HG03571 (cell line): ENCODE data around the gene CAPN11.

Experiments
- ATAC-seq: cut with Tn5 transposase; IDR thresholded peaks from one replicate; pipeline ENCODE4 v1.9.1; 2021; ENCODE audit not compliant: unreplicated experiment

CAPN11 gene

GRCh38 chr6:44158770-44159228, at the start of gene CAPN11:
CAPN11 (plus strand) TSS chr6:44158820; CDS start chr6:44158849, 29 bp downstream.
- ATAC-seq, result no peak

GRCh38 chr6:44109212-44109611, 49.4 kb upstream of the CAPN11 start:
- no peak for ATAC-seq

DNA sequence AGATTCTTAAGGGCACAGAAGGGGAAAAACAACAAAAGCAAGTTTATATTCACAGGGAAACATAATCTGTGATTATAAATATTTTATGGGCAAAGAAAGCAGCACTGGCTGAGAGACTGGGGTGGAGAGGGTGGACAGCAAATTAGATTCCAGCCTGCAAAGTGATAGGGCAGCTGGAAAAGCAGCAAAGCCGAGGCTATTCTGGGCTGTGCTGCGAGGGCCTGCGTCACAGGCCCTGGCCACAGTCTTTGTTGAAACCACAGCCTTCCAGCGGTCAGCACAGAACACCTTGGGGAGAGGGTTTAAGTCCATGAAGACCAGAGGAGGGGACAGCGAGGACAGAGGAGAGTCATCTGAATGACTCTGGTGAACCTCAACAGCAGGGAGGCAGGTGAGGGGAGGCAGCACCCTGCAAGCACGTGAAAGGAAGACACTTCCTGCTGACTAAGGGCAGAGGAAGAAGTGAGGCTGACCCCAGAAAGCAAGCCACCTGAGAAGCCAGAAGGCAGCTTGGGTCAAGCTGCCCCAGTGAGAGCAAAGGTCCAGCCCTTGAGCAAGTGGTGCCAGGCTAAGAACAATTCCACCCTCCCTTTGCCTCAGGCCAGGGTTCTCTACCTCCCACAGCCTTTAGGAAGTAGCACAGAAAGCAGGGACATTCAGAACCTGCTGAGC, 48.5 kb upstream of the CAPN11 start:
- ATAC-seq, result no peak

- ATAC-seq, result no peak
Measured at GRCh38 chr6:44110966-44111365, 47.7 kb upstream of the CAPN11 start.

GRCh38 chr6:44111434-44112417, 46.9 kb upstream of the CAPN11 start:
- ATAC-seq, result no peak

- no peak for ATAC-seq
Measured at GRCh38 chr6:44113414-44113813, 45.2 kb upstream of the CAPN11 start.

- ATAC-seq, result no peak
Measured at GRCh38 chr6:44115866-44116265, 42.8 kb upstream of the CAPN11 start.

GRCh38 chr6:44116641-44117382, 41.8 kb upstream of the CAPN11 start:
- ATAC-seq, result no peak

- no peak for ATAC-seq
Measured at GRCh38 chr6:44117397-44118128, 41.1 kb upstream of the CAPN11 start.

DNA sequence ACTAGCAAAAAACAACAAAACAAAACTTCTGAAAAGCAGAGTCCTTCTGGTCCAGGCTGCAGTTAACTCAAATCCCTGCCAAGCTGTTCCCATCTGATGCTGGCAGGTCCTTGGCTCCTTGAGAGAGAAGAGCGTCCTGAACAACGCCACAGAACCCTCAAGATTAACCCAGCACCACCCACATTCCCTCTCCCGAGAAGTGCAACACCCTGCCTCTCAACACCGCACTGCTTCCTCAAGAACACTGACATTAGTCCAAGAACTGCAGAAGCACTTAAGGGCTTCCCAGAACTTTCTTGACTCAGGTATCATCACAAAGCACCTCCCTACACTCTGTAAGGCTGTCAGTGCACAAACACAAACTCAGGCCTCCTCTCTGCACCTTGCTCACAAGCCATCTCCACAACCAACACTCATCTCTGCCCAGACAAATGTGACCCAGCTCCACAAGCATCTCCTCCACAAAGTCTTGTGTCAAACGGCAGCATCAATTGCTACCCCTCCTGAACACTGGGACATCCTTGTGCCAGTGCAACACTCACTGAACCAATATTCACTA, 38.8 kb upstream of the CAPN11 start:
- ATAC-seq, result no peak

GRCh38 chr6:44120692-44121443, 37.8 kb upstream of the CAPN11 start:
- no peak for ATAC-seq

GRCh38 chr6:44122801-44123200, 35.8 kb upstream of the CAPN11 start:
- no peak for ATAC-seq

DNA sequence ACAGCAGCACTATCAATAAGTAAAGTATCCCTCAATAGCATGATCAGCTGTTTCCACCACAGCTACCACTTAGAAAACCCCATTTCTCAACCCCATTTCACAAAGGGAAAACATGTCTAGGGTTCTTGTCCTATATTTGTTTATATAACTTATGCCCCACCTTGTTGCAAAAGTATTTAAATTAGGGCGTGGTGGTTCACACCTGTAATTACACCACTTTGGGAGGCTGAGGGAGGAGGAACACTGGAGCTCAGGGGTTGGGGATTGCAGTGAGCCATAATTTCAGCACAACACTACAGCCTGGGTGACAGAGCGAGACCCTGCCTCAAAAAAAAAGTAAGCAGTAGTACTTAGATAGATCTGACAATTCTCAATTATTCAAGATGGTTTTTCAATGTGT, 35.1 kb upstream of the CAPN11 start:
- no peak for ATAC-seq

DNA sequence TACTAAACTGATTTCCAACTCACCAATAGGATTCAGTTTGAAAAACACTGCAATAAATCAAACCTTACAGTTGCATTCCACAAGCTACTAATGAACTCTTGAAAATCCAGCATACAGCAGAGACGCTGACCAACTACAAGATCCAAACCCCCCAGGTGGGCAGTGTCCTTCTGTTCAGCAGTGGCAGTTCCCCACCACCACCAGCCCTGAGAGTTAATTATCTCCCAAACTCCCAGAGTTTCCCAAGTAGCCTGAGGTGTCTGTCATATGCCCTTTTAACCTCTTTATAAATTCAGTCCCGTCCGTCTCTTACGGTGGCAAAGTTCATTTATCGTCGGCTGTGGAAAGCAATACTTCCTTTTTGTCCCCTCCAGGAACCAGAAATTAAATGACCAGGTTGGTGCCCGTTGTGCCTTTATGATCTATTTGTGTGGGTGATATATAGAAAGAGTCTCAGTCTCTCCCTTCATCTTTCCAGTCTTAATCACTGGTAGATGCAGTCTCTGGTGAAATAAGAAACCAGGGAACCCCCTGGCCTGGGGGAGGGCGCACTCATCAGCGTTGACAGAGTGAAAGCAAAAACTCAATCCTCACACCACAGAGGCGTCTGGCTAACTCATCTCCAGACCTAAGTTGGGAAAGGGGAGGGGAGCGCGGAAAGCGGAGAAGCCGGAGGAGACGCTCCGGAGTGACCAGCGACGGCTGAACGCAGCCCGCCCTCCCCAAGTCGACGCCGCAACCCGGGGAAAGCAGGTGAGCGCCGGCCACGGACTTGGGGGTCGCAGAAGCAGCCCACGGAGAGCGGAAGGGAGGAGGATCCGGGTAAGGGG, 32.1 kb upstream of the CAPN11 start:
- ATAC-seq, result peak; percentile 49

- peak; percentile 62 for ATAC-seq
Measured at GRCh38 chr6:44127186-44128019, 31.2 kb upstream of the CAPN11 start, which contains the start of the genes MRPL14 and TMEM63B. MRPL14 (minus strand) TSS chr6:44127452; CDS start chr6:44116611, 10,841 bp downstream. TMEM63B (plus strand) TSS chr6:44127554; CDS start chr6:44134585, 7,031 bp downstream.

- ATAC-seq, result no peak
Measured at GRCh38 chr6:44128020-44128917, 30.4 kb upstream of the CAPN11 start.
